Neuronal stem cell (in vitro differentiated cells): ENCODE results near the gene RB1.

Source experiments
- DNase-seq: peaks from one replicate; pipeline ENCODE4 v3.0.0-alpha.2; 2013; ENCODE audit warnings: low spot score
- H2AFZ ChIP-seq: one replicate; pipeline ENCODE4 v1.6.1; 2013; ENCODE audit warnings: mild to moderate bottlenecking, low read length, inconsistent platforms
- H2AK5ac ChIP-seq: 2 replicates; pipeline ENCODE4 v1.6.1; 2013; ENCODE audit warnings: low read depth, mild to moderate bottlenecking, inconsistent platforms, low read length, moderate library complexity, mixed read lengths
- H2BK120ac ChIP-seq: 2 replicates; pipeline ENCODE4 v1.6.1; 2013; ENCODE audit warnings: low read depth, mild to moderate bottlenecking, inconsistent platforms, low read length, moderate library complexity, mixed read lengths
- H2BK12ac ChIP-seq: one replicate; pipeline ENCODE4 v1.6.1; 2013; ENCODE audit warnings: low read length, inconsistent platforms
- H2BK15ac ChIP-seq: 2 replicates; pipeline ENCODE4 v1.6.1; 2013; ENCODE audit warnings: mild to moderate bottlenecking, low read length, inconsistent platforms, mixed read lengths
- H2BK5ac ChIP-seq: one replicate; pipeline ENCODE4 v1.6.1; 2013; ENCODE audit warnings: inconsistent platforms, mild to moderate bottlenecking, low read length, moderate library complexity
- H3K14ac ChIP-seq: one replicate; pipeline ENCODE4 v1.6.1; 2013; ENCODE audit warnings: low read length, inconsistent platforms
- H3K18ac ChIP-seq: 2 replicates; pipeline ENCODE4 v1.6.1; 2013; ENCODE audit warnings: low read length, inconsistent platforms
- H3K23ac ChIP-seq: 2 replicates; pipeline ENCODE4 v1.6.1; 2013; ENCODE audit warnings: low read depth, mild to moderate bottlenecking, mixed read lengths, low read length, inconsistent platforms; ENCODE audit not compliant: poor library complexity
- H3K27ac ChIP-seq: replicated peaks from 3 replicates; pipeline ENCODE4 v1.5.1; 2013; ENCODE audit warnings: low read length, inconsistent platforms
- H3K27me3 ChIP-seq, 3 experiments: 2 replicates each; pipeline ENCODE4 v1.6.1; 2013; ENCODE audit warnings: low read length in 3 of 3, mild to moderate bottlenecking in 2 of 3, inconsistent platforms in 1 of 3, low read depth in 1 of 3, mixed read lengths in 1 of 3, moderate library complexity in 1 of 3; ENCODE audit not compliant: control insufficient read depth in 3 of 3, insufficient read depth in 3 of 3
- H3K36me3 ChIP-seq, 2 donors: replicated peaks in 1 of 2; 2 replicates each; pipeline ENCODE4 v1.6.1; 2013; ENCODE audit warnings: low read length in 2 of 2; ENCODE audit not compliant: control insufficient read depth in 2 of 2, insufficient read depth in 2 of 2
- H3K4ac ChIP-seq: 2 replicates; pipeline ENCODE4 v1.6.1; 2013; ENCODE audit warnings: inconsistent platforms, mild to moderate bottlenecking, low read length, moderate library complexity
- H3K4me1 ChIP-seq, 2 donors: 1 replicate in 1 of 2; 2 replicates in 1 of 2; pipeline ENCODE4 v1.6.1; 2013; ENCODE audit warnings: low read length in 2 of 2, low read depth in 1 of 2; ENCODE audit not compliant: control insufficient read depth in 2 of 2, insufficient read depth in 1 of 2
- H3K4me2 ChIP-seq: one replicate; pipeline ENCODE4 v1.6.1; 2013; ENCODE audit warnings: mild to moderate bottlenecking, low read length, inconsistent platforms; ENCODE audit not compliant: insufficient read depth, poor library complexity, severe bottlenecking
- H3K4me3 ChIP-seq, 2 donors: 2 replicates each; pipeline ENCODE4 v1.5.1; 2013; ENCODE audit warnings: low read length in 2 of 2, mild to moderate bottlenecking in 2 of 2, inconsistent platforms in 1 of 2, moderate library complexity in 1 of 2
- H3K79me1 ChIP-seq: one replicate; pipeline ENCODE4 v1.6.1; 2013; ENCODE audit warnings: low read depth, mild to moderate bottlenecking, inconsistent platforms, low read length, moderate library complexity
- H3K9ac ChIP-seq: one replicate; pipeline ENCODE4 v1.6.1; 2013; ENCODE audit warnings: mild to moderate bottlenecking, low read depth, low read length, inconsistent platforms; ENCODE audit not compliant: poor library complexity
- H3K9me3 ChIP-seq, 2 donors: replicated peaks in 1 of 2; 2 replicates each; pipeline versions ENCODE3 to v1.6.1; 2013; ENCODE audit warnings: low read length in 2 of 2, mild to moderate bottlenecking in 2 of 2, inconsistent platforms in 1 of 2, low read depth in 1 of 2, mixed read lengths in 1 of 2, moderate library complexity in 1 of 2; ENCODE audit not compliant: control insufficient read depth in 2 of 2, insufficient read depth in 1 of 2
- H4K8ac ChIP-seq: one replicate; pipeline ENCODE4 v1.6.1; 2013; ENCODE audit warnings: low read depth, mild to moderate bottlenecking, inconsistent platforms, low read length, moderate library complexity
- H4K91ac ChIP-seq: one replicate; pipeline ENCODE4 v1.6.1; 2013; ENCODE audit warnings: low read length, low read depth, mild to moderate bottlenecking, inconsistent platforms; ENCODE audit not compliant: poor library complexity
- WGBS, 2 donors: extraction: QIAGEN DNeasy Blood & Tissue Kit; methylation state at CpG; one replicate each; pipeline ENCODE4 v1.1.7; 2013; ENCODE audit warnings: missing lambda C conversion rate in 2 of 2, mixed read lengths in 1 of 2; ENCODE audit not compliant: insufficient read length in 2 of 2, insufficient replicate concordance in 1 of 2; ENCODE audit errors: extremely low coverage in 2 of 2; 5-methylcytosine and 5-hydroxymethylcytosine counted together

The RB1 gene

GRCh38 chr13:48295271-48295670 lies 8.3 kb upstream of the RB1 start:
- H4K91ac ChIP-seq, result no peak overlapping the region
- H2BK12ac ChIP-seq, result no peak overlapping the region
- no peak overlapping the region for H3K18ac ChIP-seq
- no peaks in the 10 kb centered on the region for H3K27me3 ChIP-seq
- no peak overlapping the region for H2BK15ac ChIP-seq
- WGBS, 2 donors, result no CpG with 5 or more reads among the region's 1 CpG
- H2BK120ac ChIP-seq, result no peak overlapping the region
- H3K79me1 ChIP-seq, result no peaks in the 10 kb centered on the region
- H3K4ac ChIP-seq, result no peak overlapping the region
- no peaks in the 10 kb centered on the region for H3K4me1 ChIP-seq
- H3K23ac ChIP-seq, result no peak overlapping the region
- no peak for DNase-seq
- no peak overlapping the region for H3K27ac ChIP-seq
- no peak overlapping the region for H2AFZ ChIP-seq
- H2AK5ac ChIP-seq, result no peak overlapping the region
- H3K9me3 ChIP-seq, result no peaks in the 10 kb centered on the region
- H3K4me2 ChIP-seq, result no peak overlapping the region
- H3K4me3 ChIP-seq, result no peak overlapping the region
- H4K8ac ChIP-seq, result no peak overlapping the region
- H3K9ac ChIP-seq, result no peak overlapping the region
- H3K14ac ChIP-seq, result no peak overlapping the region
- H2BK5ac ChIP-seq, result no peak overlapping the region
- H3K36me3 ChIP-seq, result no peaks in the 10 kb centered on the region

- no peak overlapping the region for H3K4me2 ChIP-seq
- no peaks in the 10 kb centered on the region for H3K27me3 ChIP-seq
- no peak overlapping the region for H2AK5ac ChIP-seq
- H3K4ac ChIP-seq, result no peak overlapping the region
- peaks cover 0 to 8% of the 10 kb centered on the region in 2 donors for H3K36me3 ChIP-seq
- no peaks in the 10 kb centered on the region for H3K4me1 ChIP-seq
- no peak for DNase-seq
- H2BK120ac ChIP-seq, result no peak overlapping the region
- no peak overlapping the region for H2BK12ac ChIP-seq
- no peak overlapping the region for H3K27ac ChIP-seq
- H3K14ac ChIP-seq, result no peak overlapping the region
- no peak overlapping the region for H3K4me3 ChIP-seq
- no peak overlapping the region for H4K8ac ChIP-seq
- no peaks in the 10 kb centered on the region for H3K79me1 ChIP-seq
- H3K23ac ChIP-seq, result no peak overlapping the region
- no peak overlapping the region for H3K18ac ChIP-seq
- H3K9ac ChIP-seq, result no peak overlapping the region
- no peak overlapping the region for H2AFZ ChIP-seq
- no peaks in the 10 kb centered on the region for H3K9me3 ChIP-seq
- WGBS, 2 donors, result no CpG with 5 or more reads among the region's 2 CpGs
- H4K91ac ChIP-seq, result no peak overlapping the region
- H2BK15ac ChIP-seq, result no peak overlapping the region
- H2BK5ac ChIP-seq, result no peak overlapping the region
These were observed 7.0 kb upstream of the RB1 start for GRCh38 chr13:48296528-48296927.

- DNase-seq, result no peak
- Histone ChIP-seq H3K79me1 (no peaks in the 10 kb centered on the region), H3K4me1 (no peaks in the 10 kb centered on the region)
These were observed 6.3 kb upstream of the RB1 start for GRCh38 chr13:48297131-48297786.

GRCh38 chr13:48299591-48299990 lies 4.0 kb upstream of the RB1 start:
- DNase-seq, result no peak
- peaks cover 0 to 15% of the 10 kb centered on the region in 2 donors for H3K36me3 ChIP-seq
- H2AFZ ChIP-seq, result no peak overlapping the region
- no peak overlapping the region for H2BK120ac ChIP-seq
- H3K4ac ChIP-seq, result no peak overlapping the region
- H3K14ac ChIP-seq, result no peak overlapping the region
- H4K91ac ChIP-seq, result no peak overlapping the region
- H3K4me1 ChIP-seq, result no peaks in the 10 kb centered on the region
- no peak overlapping the region for H3K4me3 ChIP-seq
- no peak overlapping the region for H3K23ac ChIP-seq
- H2BK12ac ChIP-seq, result no peak overlapping the region
- H2AK5ac ChIP-seq, result no peak overlapping the region
- H3K18ac ChIP-seq, result no peak overlapping the region
- H2BK5ac ChIP-seq, result no peak overlapping the region
- H3K27ac ChIP-seq, result no peak overlapping the region
- no peaks in the 10 kb centered on the region for H3K27me3 ChIP-seq
- no peak overlapping the region for H2BK15ac ChIP-seq
- no peak overlapping the region for H4K8ac ChIP-seq
- WGBS, 2 donors, result no CpG with 5 or more reads among the region's 2 CpGs
- H3K79me1 ChIP-seq, result peaks cover 5% of the 10 kb centered on the region
- no peaks in the 10 kb centered on the region for H3K9me3 ChIP-seq
- no peak overlapping the region for H3K4me2 ChIP-seq
- no peak overlapping the region for H3K9ac ChIP-seq

More at GRCh38 chr13:48297131-48297786, 6.3 kb upstream of the RB1 start:
- Histone ChIP-seq H2AK5ac (no peak overlapping the region), H4K91ac (no peak overlapping the region), H2BK12ac (no peak overlapping the region), H2BK5ac (no peak overlapping the region), H2AFZ (no peak overlapping the region), H3K14ac (no peak overlapping the region), H4K8ac (no peak overlapping the region), H2BK15ac (no peak overlapping the region), H3K4me3 (no peak overlapping the region), H3K23ac (no peak overlapping the region), H3K4ac (no peak overlapping the region), H3K18ac (no peak overlapping the region), H3K9ac (no peak overlapping the region), H3K36me3 (peaks cover 0 to 15% of the 10 kb centered on the region in 2 donors), H3K27me3 (no peaks in the 10 kb centered on the region), H2BK120ac (no peak overlapping the region), H3K9me3 (no peaks in the 10 kb centered on the region), H3K4me2 (no peak overlapping the region), H3K27ac (no peak overlapping the region)
- WGBS, 2 donors, result no CpG with 5 or more reads among the region's 4 CpGs
